Daoy (cell line): Measurements from ENCODE around the gene CTNND2. TPM values are rescaled to one million over a fixed set of nuclear protein-coding genes. Genes with fewer than 3 reads are reported as not detected.
A peak's percentile ranks its signal among the peaks of the same experiment; 100 is the strongest.

Experiments
- DNase-seq: peaks from one replicate; pipeline ENCODE4 v3.0.0-alpha.2; 2015; ENCODE audit warnings: low read depth
- total RNA-seq: library from RNA; depleted of rRNA; stranded (reverse); fragments of >200 nt; shearing (Covaris generic); gene quantifications from 2 replicates; pipeline ENCODE4 v1.2.3, GENCODE V29; 2014

CTNND2 gene
- total RNA-seq, 1 experiment from 2014 or later, result 4.5 TPM

- no peak for DNase-seq
Measured at GRCh38 chr5:11177999-11178711, 726.1 kb downstream of the CTNND2 start.

- no peak for DNase-seq
Measured at GRCh38 chr5:11174591-11174990, 729.7 kb downstream of the CTNND2 start.

- DNase-seq, result no peak
Measured at GRCh38 chr5:11172484-11172883, 731.8 kb downstream of the CTNND2 start.

- DNase-seq, result no peak
Measured at GRCh38 chr5:11171236-11171635, 733.0 kb downstream of the CTNND2 start.

- peak; percentile 50 for DNase-seq
Measured at GRCh38 chr5:11166923-11167322, 737.3 kb downstream of the CTNND2 start.

GRCh38 chr5:11164531-11165294 lies 739.5 kb downstream of the CTNND2 start:
- DNase-seq, result no peak

- no peak for DNase-seq
Measured at GRCh38 chr5:11157132-11157531, 747.1 kb downstream of the CTNND2 start.

GRCh38 chr5:11153670-11154382 lies 750.4 kb downstream of the CTNND2 start:
- no peak for DNase-seq

GRCh38 chr5:11152368-11152767 lies 751.9 kb downstream of the CTNND2 start:
- no peak for DNase-seq

GRCh38 chr5:11150976-11151375 lies 753.3 kb downstream of the CTNND2 start:
- no peak for DNase-seq

GRCh38 chr5:11148810-11149539 lies 755.3 kb downstream of the CTNND2 start:
- DNase-seq, result no peak

GRCh38 chr5:11146171-11146570 lies 758.1 kb downstream of the CTNND2 start:
- DNase-seq, result peak; percentile 30

- no peak for DNase-seq
Measured at GRCh38 chr5:11143456-11144267, 760.6 kb downstream of the CTNND2 start.

GRCh38 chr5:11139217-11139865 lies 764.9 kb downstream of the CTNND2 start:
- peak; percentile 30 for DNase-seq

GRCh38 chr5:11130131-11130530 lies 774.1 kb downstream of the CTNND2 start:
- DNase-seq, result no peak

- DNase-seq, result no peak
Measured at GRCh38 chr5:11128021-11128420, 776.2 kb downstream of the CTNND2 start.

- no peak for DNase-seq
Measured at GRCh38 chr5:11126844-11127243, 777.4 kb downstream of the CTNND2 start.

- no peak for DNase-seq
Measured at GRCh38 chr5:11121885-11122284, 782.4 kb downstream of the CTNND2 start.

GRCh38 chr5:11110128-11110527 lies 794.1 kb downstream of the CTNND2 start:
- DNase-seq, result no peak

- DNase-seq, result no peak
Measured at GRCh38 chr5:11105696-11106095, 798.5 kb downstream of the CTNND2 start.
